ENCODE data around the gene IRF4. TPM values are rescaled to one million over a fixed set of nuclear protein-coding genes. Genes with fewer than 3 reads are reported as not detected.
"Not testable (repeated sequence)": the region's sequence is repeated elsewhere in the genome, so short reads cannot be mapped to it uniquely, and the experiment has no call there.

IRF4 gene
- total and polyA plus RNA-seq, 2 donors (not counting 3 experiments of a cell fraction or from before 2014, with no cell fraction given): not detected

DNA sequence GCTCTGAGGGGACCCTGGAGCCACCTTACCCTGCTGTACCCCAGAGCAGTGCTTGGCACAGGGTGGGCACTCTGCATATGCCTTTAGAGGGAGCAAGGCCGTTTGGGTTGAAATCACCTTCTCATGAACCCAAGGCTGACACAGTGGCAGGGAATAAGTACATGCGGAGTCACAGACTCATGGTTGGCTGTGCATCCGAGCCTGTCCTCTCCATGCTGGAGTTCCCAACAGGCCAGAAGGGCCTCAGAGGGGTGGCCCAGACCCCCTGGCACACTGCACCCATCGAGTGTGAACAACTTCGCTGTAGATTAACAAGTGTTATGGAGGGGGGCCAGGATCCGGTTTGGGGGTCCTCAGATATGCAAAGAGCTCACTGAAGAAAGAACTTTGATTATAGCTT, 21.0 kb upstream of the IRF4 start:
- DNase-seq (ENCODE audit: low read depth, low spot score) (no peak), FAIRE-seq (no peak)
- TF ChIP-seq POLR2AphosphoS5 (IDR thresholded peaks at IDR 0.05; ENCODE audit: insufficient read depth, low read depth, low read length) (no peak), MAX (IDR thresholded peaks at IDR 0.05; ENCODE audit: insufficient read depth, insufficient read length) (no peak), GATA2 (IDR thresholded peaks at IDR 0.05; ENCODE audit: insufficient read depth, insufficient read length, low read depth, low read length) (no peak), MYC (IDR thresholded peaks at IDR 0.05; ENCODE audit: low read depth, low read length) (no peak), EZH2 (IDR thresholded peaks at IDR 0.05; ENCODE audit: borderline replicate concordance, low read depth, low read length, severe bottlenecking) (no peak), JUN (IDR thresholded peaks at IDR 0.05; ENCODE audit: borderline replicate concordance, insufficient read depth, insufficient read length, low read depth) (no peak), FOS (IDR thresholded peaks at IDR 0.05; ENCODE audit: borderline replicate concordance, insufficient read depth, low read length) (no peak), POLR2A (IDR thresholded peaks at IDR 0.05; ENCODE audit: low read depth, low read length) (no peak)
- TF ChIP-seq, protein P1, sequence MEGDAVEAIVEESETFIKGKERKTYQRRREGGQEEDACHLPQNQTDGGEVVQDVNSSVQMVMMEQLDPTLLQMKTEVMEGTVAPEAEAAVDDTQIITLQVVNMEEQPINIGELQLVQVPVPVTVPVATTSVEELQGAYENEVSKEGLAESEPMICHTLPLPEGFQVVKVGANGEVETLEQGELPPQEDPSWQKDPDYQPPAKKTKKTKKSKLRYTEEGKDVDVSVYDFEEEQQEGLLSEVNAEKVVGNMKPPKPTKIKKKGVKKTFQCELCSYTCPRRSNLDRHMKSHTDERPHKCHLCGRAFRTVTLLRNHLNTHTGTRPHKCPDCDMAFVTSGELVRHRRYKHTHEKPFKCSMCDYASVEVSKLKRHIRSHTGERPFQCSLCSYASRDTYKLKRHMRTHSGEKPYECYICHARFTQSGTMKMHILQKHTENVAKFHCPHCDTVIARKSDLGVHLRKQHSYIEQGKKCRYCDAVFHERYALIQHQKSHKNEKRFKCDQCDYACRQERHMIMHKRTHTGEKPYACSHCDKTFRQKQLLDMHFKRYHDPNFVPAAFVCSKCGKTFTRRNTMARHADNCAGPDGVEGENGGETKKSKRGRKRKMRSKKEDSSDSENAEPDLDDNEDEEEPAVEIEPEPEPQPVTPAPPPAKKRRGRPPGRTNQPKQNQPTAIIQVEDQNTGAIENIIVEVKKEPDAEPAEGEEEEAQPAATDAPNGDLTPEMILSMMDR (IDR thresholded peaks at IDR 0.05; ENCODE audit: extremely low read depth in 1 of 2, insufficient read depth in 1 of 2, low read depth in 1 of 2, low read length in 2 of 2): no peak
- H3K4me3 ChIP-seq (replicated peaks in 1 of 3; ENCODE audit: insufficient read depth in 1 of 3, low read depth in 1 of 3, low read length in 3 of 3): no peak overlapping the region
- dilution Hi-C loops (cut with MboI; ENCODE audit: extremely low pct_ligation_motif_present, low sequenced_read_pairs) (no loop called here), intact Hi-C loops (cut with micrococcal nuclease) (loop anchor here (5.0 kb wide), 1 partner anchor 183 kb away; no protein-coding TSS in a partner anchor)
- ChIA-PET POLR2A (no interaction called here), CTCF (interaction anchor here (0.8 to 1.2 kb wide), 3 partner anchors 9 to 182 kb away, joined by 3 read pairs; no protein-coding TSS in a partner anchor)
- BruUV-seq (replicated peaks): no TSS peak
- H3K79me2 ChIP-seq (ENCODE audit: control insufficient read depth, insufficient read depth, low read length): no peaks in the 10 kb centered on the region
- no peaks in the 10 kb centered on the region for H3K4me1 ChIP-seq (ENCODE audit: control insufficient read depth, extremely low read depth, insufficient read depth, low read length)
- H3K9me3 ChIP-seq (replicated peaks; ENCODE audit: control insufficient read depth, insufficient read depth, low read length): peaks cover 2% of the 10 kb centered on the region
- no peaks in the 10 kb centered on the region for H3K9me1 ChIP-seq (replicated peaks; ENCODE audit: control insufficient read depth, extremely low read depth, insufficient read depth, low read length)
- H3K9ac ChIP-seq (replicated peaks; ENCODE audit: extremely low read depth, insufficient read depth, low read length): no peak overlapping the region
- no peaks in the 10 kb centered on the region for H3K36me3 ChIP-seq (ENCODE audit: control insufficient read depth in 2 of 2, extremely low read depth in 1 of 2, insufficient read depth in 2 of 2, low read length in 2 of 2)
- H3K27me3 ChIP-seq (ENCODE audit: control insufficient read depth in 2 of 2, insufficient read depth in 2 of 2, low read length in 2 of 2): peaks cover 0 to 7% of the 10 kb centered on the region in 2 experiments
- no peak overlapping the region for H3K4me2 ChIP-seq (ENCODE audit: insufficient read depth, low read length)
- no peaks in the 10 kb centered on the region for H4K20me1 ChIP-seq (replicated peaks; ENCODE audit: control insufficient read depth, extremely low read depth, insufficient read depth, low read length)
- no peak overlapping the region for H3K27ac ChIP-seq (ENCODE audit: insufficient read depth, low read depth, low read length)
- no peak overlapping the region for H2AFZ ChIP-seq (ENCODE audit: low read depth, low read length)

GRCh38 chr6:371851-372250, 19.7 kb upstream of the IRF4 start:
- POLR2A ChIA-PET; H3K4me1 ChIP-seq (ENCODE audit: control insufficient read depth, extremely low read depth, insufficient read depth, low read length); H3K4me2 ChIP-seq (ENCODE audit: insufficient read depth, low read length); H3K9me1 ChIP-seq (replicated peaks; ENCODE audit: control insufficient read depth, extremely low read depth, insufficient read depth, low read length); H3K9ac ChIP-seq (replicated peaks; ENCODE audit: extremely low read depth, insufficient read depth, low read length); H3K79me2 ChIP-seq (ENCODE audit: control insufficient read depth, insufficient read depth, low read length); DNase-seq (ENCODE audit: low read depth, low spot score); H3K9me3 ChIP-seq (replicated peaks; ENCODE audit: control insufficient read depth, insufficient read depth, low read length); H3K36me3 ChIP-seq (ENCODE audit: control insufficient read depth in 2 of 2, extremely low read depth in 1 of 2, insufficient read depth in 2 of 2, low read length in 2 of 2); BruUV-seq (replicated peaks); H3K27me3 ChIP-seq (ENCODE audit: control insufficient read depth in 2 of 2, insufficient read depth in 2 of 2, low read length in 2 of 2); H3K4me3 ChIP-seq (replicated peaks in 1 of 3; ENCODE audit: insufficient read depth in 1 of 3, low read depth in 1 of 3, low read length in 3 of 3); H3K27ac ChIP-seq (ENCODE audit: insufficient read depth, low read depth, low read length); dilution Hi-C loops (cut with MboI; ENCODE audit: extremely low pct_ligation_motif_present, low sequenced_read_pairs); H4K20me1 ChIP-seq (replicated peaks; ENCODE audit: control insufficient read depth, extremely low read depth, insufficient read depth, low read length); H2AFZ ChIP-seq (ENCODE audit: low read depth, low read length); FAIRE-seq: not testable (repeated sequence)
- CTCF ChIA-PET: interaction anchor here (0.6 to 1.2 kb wide), 2 partner anchors 12 to 16 kb away, joined by 3 read pairs; no protein-coding TSS in a partner anchor
- intact Hi-C loops (cut with micrococcal nuclease): loop anchor here (5.0 kb wide), 1 partner anchor 185 kb away; no protein-coding TSS in a partner anchor
